ENCODE data around the gene GSDME. TPM values are rescaled to one million over a fixed set of nuclear protein-coding genes. Genes with fewer than 3 reads are reported as not detected.

The GSDME gene
- total RNA-seq, 1 experiment from 2014 or later: 5.5 TPM

- H3K79me2 ChIP-seq (ENCODE audit: insufficient read depth, low read length): no peaks in the 10 kb centered on the region
- H3K14ac ChIP-seq (ENCODE audit: insufficient read depth, low read length): no peak overlapping the region
- H3K4me2 ChIP-seq (ENCODE audit: insufficient read depth, insufficient read length, low read length): no peak overlapping the region
- H4K20me1 ChIP-seq (ENCODE audit: control insufficient read depth, insufficient read depth, insufficient read length): no peaks in the 10 kb centered on the region
- H3K9me3 ChIP-seq (ENCODE audit: control insufficient read depth, low read depth, low read length): no peaks in the 10 kb centered on the region
- H4K8ac ChIP-seq (replicated peaks; ENCODE audit: insufficient read length, low read depth, low read length): no peak overlapping the region
- H3T11ph ChIP-seq (ENCODE audit: low read length): no peak overlapping the region
- no peak overlapping the region for H3K4ac ChIP-seq (ENCODE audit: low read depth, low read length)
- DNase-seq: no peak
- no peaks in the 10 kb centered on the region for H3K79me1 ChIP-seq (ENCODE audit: insufficient read depth, low read depth, low read length, poor library complexity, severe bottlenecking)
- H2BK20ac ChIP-seq (ENCODE audit: low read depth, low read length, poor library complexity, severe bottlenecking): no peak overlapping the region
- H2BK5ac ChIP-seq (ENCODE audit: insufficient read length, low read length): no peak overlapping the region
- no peak overlapping the region for H4K91ac ChIP-seq (ENCODE audit: insufficient read length, low read depth, low read length)
- H2BK12ac ChIP-seq (ENCODE audit: insufficient read length, low read depth, low read length): no peak overlapping the region
- no peaks in the 10 kb centered on the region for H3K27me3 Mint-ChIP-seq (ENCODE audit: low read depth)
- H3K23ac ChIP-seq (ENCODE audit: insufficient read length, low read depth, low read length): no peak overlapping the region
- H3K4me1 Mint-ChIP-seq: peaks cover 32 to 34% of the 10 kb centered on the region in 2 experiments
- no peak for TF ChIP-seq CTCF (conservative IDR thresholded peaks at IDR 0.05)
- no peaks in the 10 kb centered on the region for H3K27me3 ChIP-seq (ENCODE audit: insufficient read depth, low read length)
- no peak overlapping the region for H2BK120ac ChIP-seq (ENCODE audit: low read depth, low read length, poor library complexity, severe bottlenecking)
- H3K9ac ChIP-seq (ENCODE audit: extremely low read depth, insufficient read length, low read length): no peak overlapping the region
- H3K9me3 Mint-ChIP-seq: no peaks in the 10 kb centered on the region
- H3K56ac ChIP-seq (ENCODE audit: insufficient read length, low read depth, low read length): no peak overlapping the region
- H3K4me3 Mint-ChIP-seq: no peak overlapping the region
- H3K27ac Mint-ChIP-seq: no peak overlapping the region
- no peak overlapping the region for H3K27ac ChIP-seq (ENCODE audit: insufficient read length, low read depth, low read length)
- H2AFZ ChIP-seq (ENCODE audit: low read length): no peak overlapping the region
- no peak overlapping the region for H2AK5ac ChIP-seq (ENCODE audit: insufficient read length, low read length)
- WGBS (ENCODE audit: extremely low coverage, insufficient read length, low lambda C conversion rate): no CpG with 5 or more reads among the region's 2 CpGs
- H4K5ac ChIP-seq (ENCODE audit: insufficient read length, low read depth, low read length): no peak overlapping the region
- no peaks in the 10 kb centered on the region for H3K23me2 ChIP-seq (ENCODE audit: insufficient read length, low read depth, low read length, poor library complexity, severe bottlenecking)
- H3K36me3 Mint-ChIP-seq (ENCODE audit: insufficient read depth in 1 of 3, low read depth in 3 of 3): peaks cover 13 to 18% (median 15%) of the 10 kb centered on the region in 3 experiments; a peak in 6 of 7 replicates
- H3K4me1 ChIP-seq (ENCODE audit: insufficient read depth, low read length): no peaks in the 10 kb centered on the region; the same call in 1 of the 2 replicates
- no peak overlapping the region for H3K18ac ChIP-seq (ENCODE audit: insufficient read length, low read depth, low read length)
- H2BK15ac ChIP-seq (ENCODE audit: low read depth, low read length): no peak overlapping the region
These were observed 96.7 kb downstream of the GSDME start for GRCh38 chr7:24660546-24660945.

Measured in H9 (cell line).